ENCODE measurements around the gene HIVEP3.

The HIVEP3 gene

DNA sequence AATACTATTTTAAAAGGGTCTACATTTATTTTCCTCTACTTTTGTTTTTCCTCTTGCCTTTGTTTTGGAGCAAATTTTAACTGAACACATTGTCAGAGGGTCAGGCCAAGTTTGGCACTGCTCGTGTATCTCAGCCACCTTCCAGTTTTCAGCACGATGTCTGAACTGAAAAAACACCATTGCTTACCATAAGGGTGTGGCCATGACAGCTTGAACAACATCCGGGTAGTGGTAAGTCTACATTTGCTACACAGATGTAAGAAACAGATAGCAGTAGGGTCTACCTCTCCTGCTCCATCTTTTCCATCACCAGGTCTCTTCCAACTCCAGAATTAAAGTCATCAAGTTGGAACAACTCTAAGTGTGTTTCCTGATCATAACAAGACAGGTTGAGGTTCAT lies 4.2 kb downstream of the HIVEP3 start:
- H3F3A ChIP-seq (ENCODE audit: insufficient read depth, low read length), result 0 out of 2 replicates have a peak, but pooled peaks cover 4% of the 10 kb centered on the region
- H3K27ac ChIP-seq (ENCODE audit: low read length), result no peak overlapping the region
- H3K79me2 ChIP-seq (ENCODE audit: low read length), result no peaks in the 10 kb centered on the region
- no peak for DNase-seq
- no peaks in the 10 kb centered on the region for H3K9me2 ChIP-seq (replicated peaks; ENCODE audit: insufficient read depth, low read length)
- H3K4me3 ChIP-seq (ENCODE audit: low read length), result no peak overlapping the region
- H4K20me1 ChIP-seq (ENCODE audit: insufficient read depth, low read length), result no peaks in the 10 kb centered on the region
- H3K4me1 ChIP-seq (ENCODE audit: low read length), result no peaks in the 10 kb centered on the region
- H2AFZ ChIP-seq (ENCODE audit: low read length), result no peak overlapping the region
- TF ChIP-seq EZH2phosphoT487 (IDR thresholded peaks at IDR 0.05; ENCODE audit: low read length) (no peak), EZH2 (optimal IDR thresholded peaks at IDR 0.05; ENCODE audit: low read depth, low read length) (no peak), CTCF (IDR thresholded peaks at IDR 0.05; ENCODE audit: low read length) (no peak)
- no peaks in the 10 kb centered on the region for H3K9me3 ChIP-seq (replicated peaks; ENCODE audit: insufficient read depth, low read length)
- H3K9ac ChIP-seq (ENCODE audit: low read length), result no peak overlapping the region
- H3K27me3 ChIP-seq (replicated peaks; ENCODE audit: insufficient read depth, low read length), result no peaks in the 10 kb centered on the region
- H3K36me3 ChIP-seq (replicated peaks; ENCODE audit: insufficient read depth, low read length), result no peaks in the 10 kb centered on the region
- H3K4me2 ChIP-seq (ENCODE audit: low read depth, low read length), result no peak overlapping the region

GRCh38 chr1:41913014-41913413 lies 5.7 kb downstream of the HIVEP3 start:
- H3K27me3 ChIP-seq (replicated peaks; ENCODE audit: insufficient read depth, low read length), result no peaks in the 10 kb centered on the region
- no peaks in the 10 kb centered on the region for H3K79me2 ChIP-seq (ENCODE audit: low read length)
- no peak overlapping the region for H3K4me2 ChIP-seq (ENCODE audit: low read depth, low read length)
- H3K27ac ChIP-seq (ENCODE audit: low read length), result no peak overlapping the region
- DNase-seq, result no peak
- no peak overlapping the region for H3K4me3 ChIP-seq (ENCODE audit: low read length)
- H3K9me2 ChIP-seq (replicated peaks; ENCODE audit: insufficient read depth, low read length), result no peaks in the 10 kb centered on the region
- H3F3A ChIP-seq (ENCODE audit: insufficient read depth, low read length), result no peaks in the 10 kb centered on the region
- TF ChIP-seq EZH2 (optimal IDR thresholded peaks at IDR 0.05; ENCODE audit: low read depth, low read length) (no peak), EZH2phosphoT487 (IDR thresholded peaks at IDR 0.05; ENCODE audit: low read length) (no peak), CTCF (IDR thresholded peaks at IDR 0.05; ENCODE audit: low read length) (no peak)
- H3K4me1 ChIP-seq (ENCODE audit: low read length), result no peaks in the 10 kb centered on the region
- no peak overlapping the region for H2AFZ ChIP-seq (ENCODE audit: low read length)
- H4K20me1 ChIP-seq (ENCODE audit: insufficient read depth, low read length), result no peaks in the 10 kb centered on the region
- no peaks in the 10 kb centered on the region for H3K36me3 ChIP-seq (replicated peaks; ENCODE audit: insufficient read depth, low read length)
- H3K9me3 ChIP-seq (replicated peaks; ENCODE audit: insufficient read depth, low read length), result no peaks in the 10 kb centered on the region
- H3K9ac ChIP-seq (ENCODE audit: low read length), result no peak overlapping the region

DNA sequence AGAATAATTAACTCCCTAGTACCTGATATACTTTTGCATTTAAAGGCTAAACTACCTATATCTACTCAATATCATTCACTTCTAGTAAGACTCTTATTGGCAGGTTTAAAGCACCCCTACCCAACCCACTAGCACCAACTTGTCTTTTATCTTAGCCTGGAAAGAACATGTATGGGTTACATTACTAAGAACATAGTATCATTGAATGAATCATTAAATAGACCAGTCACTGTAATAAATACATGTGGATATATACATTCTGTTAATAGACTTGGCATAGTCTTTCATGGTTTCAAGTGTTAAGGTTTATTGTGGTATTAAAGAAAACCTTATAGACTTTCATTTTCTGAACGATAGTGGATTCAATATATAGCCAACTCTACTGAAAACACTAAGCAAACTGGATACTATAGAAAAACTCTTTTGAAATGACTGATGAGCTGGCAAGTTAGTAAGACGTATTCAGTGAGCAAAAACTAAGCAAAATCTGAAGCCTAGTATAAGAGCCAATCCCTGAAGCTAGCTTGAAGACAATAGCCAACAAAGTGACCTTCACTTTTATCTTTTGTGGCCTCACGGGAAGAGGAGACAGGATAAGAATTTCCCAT lies 10.3 kb downstream of the HIVEP3 start:
- no peak for DNase-seq
- Histone ChIP-seq H3K4me1 (ENCODE audit: low read length) (peaks cover 2% of the 10 kb centered on the region), H3K9me2 (replicated peaks; ENCODE audit: insufficient read depth, low read length) (no peaks in the 10 kb centered on the region), H3K9me3 (replicated peaks; ENCODE audit: insufficient read depth, low read length) (no peaks in the 10 kb centered on the region), H3K9ac (ENCODE audit: low read length) (no peak overlapping the region), H3K36me3 (replicated peaks; ENCODE audit: insufficient read depth, low read length) (no peaks in the 10 kb centered on the region), H3K4me2 (ENCODE audit: low read depth, low read length) (no peak overlapping the region), H3F3A (ENCODE audit: insufficient read depth, low read length) (no peaks in the 10 kb centered on the region), H2AFZ (ENCODE audit: low read length) (no peak overlapping the region), H3K4me3 (ENCODE audit: low read length) (no peak overlapping the region), H3K79me2 (ENCODE audit: low read length) (no peaks in the 10 kb centered on the region), H4K20me1 (ENCODE audit: insufficient read depth, low read length) (no peaks in the 10 kb centered on the region), H3K27ac (ENCODE audit: low read length) (no peak overlapping the region), H3K27me3 (replicated peaks; ENCODE audit: insufficient read depth, low read length) (no peaks in the 10 kb centered on the region)
- TF ChIP-seq CTCF (IDR thresholded peaks at IDR 0.05; ENCODE audit: low read length) (no peak), EZH2phosphoT487 (IDR thresholded peaks at IDR 0.05; ENCODE audit: low read length) (no peak)
